Bronchial epithelial cell (primary cell): ENCODE results near the gene TMIGD1. TPM values are rescaled to one million over a fixed set of nuclear protein-coding genes. Genes with fewer than 3 reads are reported as not detected.

Experiments
- DNase-seq: peaks from one replicate; pipeline ENCODE4 v3.0.0-alpha.2; 2010; ENCODE audit warnings: low read depth
- FAIRE-seq: peaks from 2 replicates; lab custom pipeline; 2011; peaks lifted over from hg19 to GRCh38; lab: Jason Lieb, UNC
- H3K27me3 ChIP-seq: 2 replicates; pipeline ENCODE4 v1.5.1; 2011; ENCODE audit warnings: low read length; ENCODE audit not compliant: control insufficient read depth, insufficient read depth
- H3K36me3 ChIP-seq: 2 replicates; pipeline ENCODE4 v1.5.1; 2011; ENCODE audit warnings: low read length; ENCODE audit not compliant: control insufficient read depth, insufficient read depth
- H3K4me3 ChIP-seq: 2 replicates; pipeline ENCODE4 v1.5.1; 2011; ENCODE audit warnings: mild to moderate bottlenecking, low read depth, low read length, control low read depth
- CTCF ChIP-seq: IDR thresholded peaks from 2 replicates; pipeline ENCODE4 v1.5.1; 2011; ENCODE audit warnings: mild to moderate bottlenecking, moderate library complexity, low read length, control low read depth, inconsistent platforms; ENCODE audit not compliant: insufficient read depth, severe bottlenecking
- total RNA-seq: library from RNA; depleted of rRNA; stranded (reverse); fragments of >200 nt; gene quantifications from 2 replicates; pipeline ENCODE4 v1.2.1, GENCODE V29; 2014

The TMIGD1 gene
- total RNA-seq, 1 donor from 2014 or later = not detected

- H3K36me3 ChIP-seq = peaks cover 6% of the 10 kb centered on the region
- DNase-seq (no peak), FAIRE-seq (no peak)
- no peaks in the 10 kb centered on the region for H3K27me3 ChIP-seq
- TF ChIP-seq CTCF = no peak
- H3K4me3 ChIP-seq = no peak overlapping the region
Observed at GRCh38 chr17:30274887-30275286, 59.0 kb downstream of the TMIGD1 start.

GRCh38 chr17:30273373-30273772 is 60.5 kb downstream of the TMIGD1 start:
- DNase-seq = no peak
- TF ChIP-seq CTCF = no peak
- peaks cover 6% of the 10 kb centered on the region for H3K36me3 ChIP-seq
- H3K4me3 ChIP-seq = no peak overlapping the region
- FAIRE-seq = no peak
- H3K27me3 ChIP-seq = no peaks in the 10 kb centered on the region

- DNase-seq (no peak), FAIRE-seq (no peak)
- Histone ChIP-seq H3K4me3 (no peak overlapping the region), H3K36me3 (peaks cover 6% of the 10 kb centered on the region), H3K27me3 (no peaks in the 10 kb centered on the region)
- no peak for TF ChIP-seq CTCF
Observed at GRCh38 chr17:30271102-30271501, 62.8 kb downstream of the TMIGD1 start.

GRCh38 chr17:30267625-30268024 is 66.2 kb downstream of the TMIGD1 start:
- no peak for TF ChIP-seq CTCF
- DNase-seq (no peak), FAIRE-seq (no peak)
- no peak overlapping the region for H3K4me3 ChIP-seq
- no peaks in the 10 kb centered on the region for H3K27me3 ChIP-seq
- H3K36me3 ChIP-seq = peaks cover 5% of the 10 kb centered on the region

Other genes starting within 250 kb of the TMIGD1 start
- gene NSRP1, start 217.2 kb downstream of the TMIGD1 start, total RNA-seq = 8.7 and 10.1 TPM in 2 replicates
- gene SLC6A4, start 98.4 kb downstream of the TMIGD1 start, total RNA-seq = 0.13 TPM in 1 of 2 replicates, not detected in the other
- gene BLMH, start 42.1 kb downstream of the TMIGD1 start, total RNA-seq = 17.7 and 19.0 TPM in 2 replicates
- 164 and 284 TPM in 2 replicates for gene CPD, start 44.9 kb upstream of the TMIGD1 start, total RNA-seq
- 18.3 and 38.7 TPM in 2 replicates for gene GOSR1, start 143.4 kb upstream of the TMIGD1 start, total RNA-seq